K562 (cell line): Measurements from ENCODE around the gene BMAL1. TPM values are rescaled to one million over a fixed set of nuclear protein-coding genes. Genes with fewer than 3 reads are reported as not detected.

Experiments
- ARID4B ChIP-seq: sonication (generic); formaldehyde crosslinking; IDR thresholded peaks from 2 replicates; pipeline ENCODE4 v1.8.0; 2022; ENCODE audit warnings: mild to moderate bottlenecking, missing genetic modification reagents
- BRD4 ChIP-seq: fragments of 200-600 bp; sonication (generic); IDR thresholded peaks from 2 replicates; pipeline ENCODE4 v1.6.1; 2017; ENCODE audit warnings: inconsistent platforms
- HIVEP1 ChIP-seq: fragments of 250-450 bp; sonication (Bioruptor Pico); IDR thresholded peaks from 2 replicates; pipeline ENCODE4 v1.4.0; 2020; ENCODE audit warnings: mild to moderate bottlenecking
- NFATC3 ChIP-seq: fragments of 450-650 bp; IDR thresholded peaks from 2 replicates; pipeline ENCODE4 v1.6.1; 2017; ENCODE audit warnings: mild to moderate bottlenecking
- TRIM25 ChIP-seq: fragments of 450-650 bp; IDR thresholded peaks from 2 replicates; pipeline ENCODE4 v1.7.0; 2016; ENCODE audit warnings: borderline replicate concordance
- ZFX ChIP-seq: sonication (generic); formaldehyde crosslinking; IDR thresholded peaks from 2 replicates; pipeline ENCODE4 v1.8.0; 2022; ENCODE audit warnings: mild to moderate bottlenecking, missing genetic modification reagents, moderate library complexity
- ZNF318 ChIP-seq, 2 experiments: fragments of 450-650 bp; IDR thresholded peaks; 2 replicates each; pipeline ENCODE4 v1.6.1; 2016; ENCODE audit warnings: mild to moderate bottlenecking in 2 of 2, borderline replicate concordance in 1 of 2, low read depth in 1 of 2, moderate library complexity in 1 of 2
- ZZZ3 ChIP-seq: fragments of 450-650 bp; IDR thresholded peaks from 2 replicates; pipeline ENCODE4 v1.6.1; 2016; ENCODE audit warnings: antibody characterized with exemption, mild to moderate bottlenecking, moderate library complexity
- polyA plus RNA-seq, 8 experiments: library from polyadenylated mRNA; depleted of rRNA in 4 of 8; stranded (reverse) in 5 of 8; unstranded in 3 of 8; fragments of >200 nt; fragmentation: Nextera tagmentation in 2 of 8; fragmentation: Illumina TruSeq in 1 of 8; extraction: Ambion mirVana in 2 of 8; extraction: Trizol in 1 of 8; gene quantifications; 2 replicates each; pipeline versions ENCODE4 v1.2.1 to v1.2.3, GENCODE V29; 2011 to 2014; ENCODE audit warnings: inconsistent platforms in 1 of 8, missing spikeins in 1 of 8
- total RNA-seq, 7 experiments: library from RNA; depleted of rRNA in 6 of 7; stranded (reverse); fragments of >200 nt in 6 of 7; fragmentation: Illumina TruSeq in 2 of 7; extraction: Trizol in 2 of 7; gene quantifications; 2 replicates each; pipeline versions ENCODE4 v1.2.1 to v1.2.3, GENCODE V29; 2011 to 2021; ENCODE audit warnings: low replicate concordance in 1 of 7

Gene BMAL1
- total and polyA plus RNA-seq, 9 of the 15 experiments (the other 6 are each of a cell fraction or from before 2014, with no cell fraction given): 0.14 to 2.4 (median 0.64) TPM

GRCh38 chr11:13349046-13349445, 71.5 kb downstream of the BMAL1 start (continued):
- TF ChIP-seq ARID4B (CRISPR knock-in tag) (no peak), HIVEP1 (CRISPR knock-in tag) (no peak), ZZZ3 (no peak), BRD4 (no peak), ZFX (CRISPR knock-in tag) (no peak), ZNF318 (IDR thresholded peaks at IDR 0.05; ENCODE audit: borderline replicate concordance in 1 of 2, low read depth in 1 of 2) (no peak), TRIM25 (no peak), NFATC3 (no peak)
